PC-3 (cell line): Measurements from ENCODE around the gene CAMK2A.

ENCODE experiments used
- EZH2 ChIP-seq: fragments of 300-600 bp; sonication (generic); IDR thresholded peaks from one replicate; pipeline ENCODE4 v1.6.1; 2017; ENCODE audit warnings: antibody characterized with exemption, mild to moderate bottlenecking, low read length; ENCODE audit not compliant: unreplicated experiment
- TF ChIP-seq, protein P1 (sequence below): fragments of 300-600 bp; sonication (generic); conservative IDR thresholded peaks from 2 replicates; pipeline ENCODE4 v1.5.1; 2017; ENCODE audit warnings: antibody characterized with exemption, low read depth, mild to moderate bottlenecking, low read length

DNA sequence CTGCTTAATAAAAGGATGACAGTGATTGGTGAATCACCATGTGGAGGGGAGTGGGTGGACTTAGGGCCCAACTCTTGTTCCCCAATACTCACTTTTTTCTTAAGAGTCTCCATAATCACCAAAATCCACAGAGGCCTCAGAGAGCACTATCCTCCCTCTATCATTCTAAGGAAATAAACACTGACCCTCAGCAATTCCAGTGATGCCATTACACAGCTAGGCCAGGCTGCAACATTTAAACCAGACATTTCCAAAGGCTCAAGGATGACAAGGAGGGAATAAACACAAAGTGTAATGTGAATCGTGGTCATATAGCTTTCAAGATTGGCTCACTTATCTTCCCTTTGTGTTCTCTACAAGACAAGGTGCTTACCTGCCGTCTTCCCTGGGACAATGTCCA lies 15.5 kb upstream of the CAMK2A start:
- TF ChIP-seq, protein P1, sequence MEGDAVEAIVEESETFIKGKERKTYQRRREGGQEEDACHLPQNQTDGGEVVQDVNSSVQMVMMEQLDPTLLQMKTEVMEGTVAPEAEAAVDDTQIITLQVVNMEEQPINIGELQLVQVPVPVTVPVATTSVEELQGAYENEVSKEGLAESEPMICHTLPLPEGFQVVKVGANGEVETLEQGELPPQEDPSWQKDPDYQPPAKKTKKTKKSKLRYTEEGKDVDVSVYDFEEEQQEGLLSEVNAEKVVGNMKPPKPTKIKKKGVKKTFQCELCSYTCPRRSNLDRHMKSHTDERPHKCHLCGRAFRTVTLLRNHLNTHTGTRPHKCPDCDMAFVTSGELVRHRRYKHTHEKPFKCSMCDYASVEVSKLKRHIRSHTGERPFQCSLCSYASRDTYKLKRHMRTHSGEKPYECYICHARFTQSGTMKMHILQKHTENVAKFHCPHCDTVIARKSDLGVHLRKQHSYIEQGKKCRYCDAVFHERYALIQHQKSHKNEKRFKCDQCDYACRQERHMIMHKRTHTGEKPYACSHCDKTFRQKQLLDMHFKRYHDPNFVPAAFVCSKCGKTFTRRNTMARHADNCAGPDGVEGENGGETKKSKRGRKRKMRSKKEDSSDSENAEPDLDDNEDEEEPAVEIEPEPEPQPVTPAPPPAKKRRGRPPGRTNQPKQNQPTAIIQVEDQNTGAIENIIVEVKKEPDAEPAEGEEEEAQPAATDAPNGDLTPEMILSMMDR: no peak
- no peak for TF ChIP-seq EZH2
